ENCODE measurements around the gene ZNF827. TPM values are rescaled to one million over a fixed set of nuclear protein-coding genes. Genes with fewer than 3 reads are reported as not detected.

The ZNF827 gene, protein sequence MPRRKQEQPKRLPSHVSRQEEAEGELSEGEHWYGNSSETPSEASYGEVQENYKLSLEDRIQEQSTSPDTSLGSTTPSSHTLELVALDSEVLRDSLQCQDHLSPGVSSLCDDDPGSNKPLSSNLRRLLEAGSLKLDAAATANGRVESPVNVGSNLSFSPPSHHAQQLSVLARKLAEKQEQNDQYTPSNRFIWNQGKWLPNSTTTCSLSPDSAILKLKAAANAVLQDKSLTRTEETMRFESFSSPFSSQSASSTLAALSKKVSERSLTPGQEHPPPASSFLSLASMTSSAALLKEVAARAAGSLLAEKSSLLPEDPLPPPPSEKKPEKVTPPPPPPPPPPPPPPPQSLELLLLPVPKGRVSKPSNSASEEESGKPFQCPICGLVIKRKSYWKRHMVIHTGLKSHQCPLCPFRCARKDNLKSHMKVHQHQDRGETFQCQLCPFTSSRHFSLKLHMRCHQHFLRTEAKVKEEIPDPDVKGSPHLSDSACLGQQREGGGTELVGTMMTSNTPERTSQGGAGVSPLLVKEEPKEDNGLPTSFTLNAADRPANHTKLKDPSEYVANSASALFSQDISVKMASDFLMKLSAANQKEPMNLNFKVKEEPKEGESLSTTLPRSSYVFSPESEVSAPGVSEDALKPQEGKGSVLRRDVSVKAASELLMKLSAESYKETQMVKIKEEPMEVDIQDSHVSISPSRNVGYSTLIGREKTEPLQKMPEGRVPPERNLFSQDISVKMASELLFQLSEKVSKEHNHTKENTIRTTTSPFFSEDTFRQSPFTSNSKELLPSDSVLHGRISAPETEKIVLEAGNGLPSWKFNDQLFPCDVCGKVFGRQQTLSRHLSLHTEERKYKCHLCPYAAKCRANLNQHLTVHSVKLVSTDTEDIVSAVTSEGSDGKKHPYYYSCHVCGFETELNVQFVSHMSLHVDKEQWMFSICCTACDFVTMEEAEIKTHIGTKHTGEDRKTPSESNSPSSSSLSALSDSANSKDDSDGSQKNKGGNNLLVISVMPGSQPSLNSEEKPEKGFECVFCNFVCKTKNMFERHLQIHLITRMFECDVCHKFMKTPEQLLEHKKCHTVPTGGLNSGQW
- 10 to 100 TPM in 1 of 2 experiments, 1 to 10 TPM in 1; 9.4 to 11.4 TPM for total RNA-seq

DNA sequence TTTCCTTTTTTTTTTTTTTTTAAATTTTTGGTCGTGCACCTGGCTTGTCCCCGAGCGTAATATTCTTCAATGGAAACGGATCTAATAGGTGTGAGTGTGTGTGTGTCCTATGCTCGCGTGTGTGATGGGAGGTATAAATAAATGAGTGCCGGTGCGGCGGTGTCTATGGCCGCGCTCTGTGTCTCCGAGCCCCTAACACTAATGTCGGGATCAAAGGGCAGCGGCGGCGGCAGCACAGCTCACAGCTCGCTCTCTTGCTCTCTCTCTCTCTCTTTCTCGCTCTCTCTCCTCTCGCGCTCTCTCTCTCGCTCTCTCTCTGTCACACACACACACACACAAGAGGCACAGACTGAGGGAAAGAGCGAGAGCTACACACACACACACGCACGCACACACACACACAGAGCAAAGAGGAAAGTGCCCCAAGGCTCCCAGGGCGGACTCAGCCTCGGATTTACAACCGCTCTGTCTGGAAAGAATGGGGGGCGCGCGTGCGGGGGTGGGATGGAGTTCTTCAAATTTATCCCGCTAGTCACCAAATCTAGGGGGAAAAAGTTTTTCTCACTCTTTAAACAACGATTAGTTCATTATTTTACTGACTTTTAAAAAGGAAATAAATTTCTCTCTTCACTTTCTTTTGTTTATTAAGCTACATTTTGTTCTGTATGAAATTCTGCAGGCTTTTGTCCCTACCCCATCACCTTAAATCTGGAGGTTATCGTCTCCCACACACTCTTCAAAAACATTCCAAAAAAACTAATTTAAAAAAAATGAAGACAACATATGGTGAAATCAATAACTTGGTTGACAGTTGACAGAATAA is at the start of gene ZNF827:
Gene ZNF827, minus strand, starts transcription at position 206 of the 823 bp plus-strand sequence. CDS start 416 bp downstream, outside the sequence.

Other genes starting within 250 kb of the ZNF827 start
- 10 to 100 TPM; 44.0 to 47.9 TPM for gene LSM6, start 236.9 kb upstream of the ZNF827 start, total RNA-seq